RPMI7951 (cell line): ENCODE measurements around the gene SSC5D. TPM values are rescaled to one million over a fixed set of nuclear protein-coding genes. Genes with fewer than 3 reads are reported as not detected.

Source experiments
- DNase-seq: peaks from one replicate; pipeline ENCODE4 v3.0.0-alpha.2; 2012; ENCODE audit warnings: low read depth
- total RNA-seq: library from RNA; depleted of rRNA; stranded (reverse); fragments of >200 nt; shearing (Covaris generic); gene quantifications from 2 replicates; pipeline ENCODE4 v1.2.3, GENCODE V29; 2014

The SSC5D gene
- total RNA-seq, 1 experiment from 2014 or later: 3.2 TPM

- no peak for DNase-seq
Measured at GRCh38 chr19:55454787-55455243, 33.4 kb upstream of the SSC5D start.

- DNase-seq: no peak
Measured at GRCh38 chr19:55455576-55456235, 32.5 kb upstream of the SSC5D start.

GRCh38 chr19:55456347-55456746 lies 31.9 kb upstream of the SSC5D start:
- DNase-seq: no peak

GRCh38 chr19:55457683-55458457 lies 30.4 kb upstream of the SSC5D start:
- DNase-seq: no peak

GRCh38 chr19:55459551-55459949 lies 28.7 kb upstream of the SSC5D start:
- no peak for DNase-seq

DNA sequence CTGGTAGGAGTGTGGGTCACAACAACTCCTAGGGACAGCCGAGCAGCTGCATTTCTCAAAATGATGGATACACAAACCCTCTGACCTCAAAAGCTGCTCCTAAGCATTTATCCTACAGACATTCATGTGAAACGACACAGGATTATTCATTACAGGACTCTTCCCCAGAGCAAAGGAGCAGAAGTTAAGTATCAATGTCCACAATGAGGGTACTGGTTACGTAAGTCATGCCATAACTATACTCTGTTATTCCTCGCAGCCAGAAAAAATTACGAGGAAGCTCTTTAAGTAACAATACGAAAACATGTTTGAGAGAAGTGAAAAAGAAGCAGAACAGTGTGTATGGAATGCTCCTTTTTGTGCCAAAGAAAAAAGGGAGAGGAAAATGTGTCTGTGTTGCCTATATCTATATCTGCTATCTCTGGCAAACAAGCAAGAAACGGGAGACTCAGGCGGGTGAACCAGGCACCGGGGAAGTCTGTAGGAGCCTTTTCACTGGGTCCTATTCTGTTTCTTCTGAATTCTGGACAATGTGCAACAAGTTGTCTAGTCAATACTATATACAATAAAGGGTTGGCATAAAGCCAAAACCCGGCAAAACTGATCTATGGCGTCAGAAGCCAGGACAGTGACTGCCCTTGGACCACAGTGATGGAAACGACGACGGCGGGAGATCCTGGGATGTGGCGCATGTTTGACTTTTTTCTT lies 28.1 kb upstream of the SSC5D start:
- no peak for DNase-seq

GRCh38 chr19:55460670-55461258 lies 27.5 kb upstream of the SSC5D start:
- DNase-seq: peak; percentile 78

DNA sequence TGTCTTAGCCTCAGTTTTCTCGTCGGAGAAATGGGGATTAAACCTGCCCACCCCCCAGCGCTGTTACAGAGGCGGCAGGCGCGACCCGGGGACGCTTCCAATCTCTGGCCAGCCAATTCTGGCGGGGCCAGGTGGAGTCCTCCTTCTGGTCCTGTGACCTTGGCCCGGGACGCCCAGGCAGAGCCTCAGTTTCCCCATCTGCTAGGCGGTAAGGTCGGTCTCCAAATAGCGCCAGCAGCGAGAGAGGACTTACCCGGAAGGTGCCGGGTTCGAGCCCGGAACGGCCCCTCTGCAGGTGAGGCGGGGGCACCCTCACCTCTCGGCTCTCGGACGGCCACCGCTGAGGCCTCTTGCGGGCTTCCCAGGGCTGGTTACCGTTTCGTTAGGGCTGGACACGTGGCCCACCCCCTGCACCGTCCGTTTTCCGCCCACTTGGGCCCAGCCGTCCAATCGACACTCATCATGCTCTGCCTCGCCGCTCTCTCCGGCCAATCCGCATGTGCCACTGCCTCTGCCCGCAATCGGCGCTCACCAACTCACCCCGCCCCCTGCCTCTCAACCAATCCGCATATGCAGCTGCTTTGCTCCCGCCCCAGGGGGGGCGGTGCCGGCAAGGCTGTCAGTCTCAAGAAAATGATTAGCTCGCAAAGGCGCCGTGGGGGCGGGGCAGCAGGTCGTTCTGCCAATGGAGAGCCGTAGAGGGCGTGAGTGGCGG lies 26.8 kb upstream of the SSC5D start, which contains the start of gene ISOC2:
TSS of gene ISOC2 (minus strand) at position 384 of the 715 bp plus-strand sequence. CDS start 5,156 bp downstream, outside the sequence.
- peak; percentile 100 for DNase-seq

DNA sequence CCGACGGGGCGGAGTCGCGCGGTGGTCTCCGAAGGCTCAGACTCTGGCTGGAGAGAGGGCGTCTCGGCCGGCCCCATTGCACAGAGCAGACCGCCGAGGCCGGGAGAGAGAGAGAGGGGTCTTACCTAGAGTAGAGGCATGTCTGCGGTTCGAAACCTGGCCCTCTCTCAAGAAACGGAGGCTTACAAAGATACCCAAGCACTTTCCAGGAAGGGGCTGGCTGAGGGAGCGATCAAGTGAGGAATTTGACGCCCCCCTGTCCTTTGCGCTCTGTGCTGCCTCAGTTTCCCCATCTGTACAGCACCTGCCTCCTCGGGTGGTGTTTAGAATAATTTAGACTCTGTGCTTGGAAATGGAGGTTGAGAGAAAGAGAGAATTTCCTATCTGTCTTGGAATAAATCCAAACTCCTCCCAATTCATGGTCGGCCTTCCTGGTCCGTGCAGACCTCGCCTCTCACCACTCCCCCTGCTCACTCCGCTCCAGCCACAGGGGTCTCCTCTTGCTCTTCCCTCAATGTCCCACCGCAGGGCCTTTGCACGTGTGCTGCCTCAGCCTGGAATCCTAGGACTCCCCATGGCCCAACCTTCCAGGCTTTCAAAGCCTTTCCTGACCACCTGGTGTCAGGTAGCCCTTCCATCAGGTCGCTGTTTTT lies 26.1 kb upstream of the SSC5D start:
- DNase-seq: peak; percentile 53

DNA sequence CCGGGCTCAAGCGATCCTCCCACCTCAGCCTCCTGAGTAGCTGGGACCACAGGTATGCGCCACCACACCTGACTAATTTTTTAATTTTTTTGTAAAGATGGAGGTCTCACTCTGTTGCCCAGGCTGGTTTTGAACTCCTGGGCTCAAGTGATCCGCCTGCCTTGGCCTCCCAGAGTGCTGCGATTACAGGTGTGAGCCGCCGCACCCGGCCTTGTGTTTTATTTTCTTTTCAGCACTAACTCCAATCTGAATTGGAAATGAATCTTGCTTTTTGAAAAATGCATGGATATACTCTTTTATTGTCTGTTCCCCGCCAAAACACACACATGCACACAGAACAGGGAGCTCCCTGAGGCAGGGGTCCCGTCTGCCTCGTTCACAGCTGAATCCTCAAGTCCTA lies 25.5 kb upstream of the SSC5D start:
- DNase-seq: no peak

DNA sequence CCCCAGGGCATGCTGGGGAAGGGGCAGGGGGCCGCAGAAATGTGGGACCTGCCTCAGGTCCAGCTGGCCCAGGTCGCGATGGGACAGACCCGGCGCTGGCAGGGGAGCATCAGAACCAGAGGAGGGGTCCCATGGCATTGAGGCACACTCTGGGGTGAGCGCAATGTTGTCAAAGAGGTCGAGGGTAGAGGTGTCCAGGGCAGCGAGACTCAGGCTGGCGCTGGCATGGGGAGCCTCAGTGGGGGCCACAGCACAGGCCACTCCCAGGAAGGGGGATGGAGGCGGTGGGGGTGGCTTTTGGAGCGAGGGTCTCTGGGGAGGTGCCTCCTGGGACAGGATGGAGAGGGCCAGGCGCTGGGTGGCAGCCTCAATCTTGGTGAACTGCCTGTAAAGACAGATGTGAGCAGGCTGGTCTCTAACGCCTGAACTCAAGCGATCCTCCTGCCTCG lies 24.6 kb upstream of the SSC5D start:
- DNase-seq: no peak

- DNase-seq: no peak
Measured at GRCh38 chr19:55464039-55464661, 24.1 kb upstream of the SSC5D start.

DNA sequence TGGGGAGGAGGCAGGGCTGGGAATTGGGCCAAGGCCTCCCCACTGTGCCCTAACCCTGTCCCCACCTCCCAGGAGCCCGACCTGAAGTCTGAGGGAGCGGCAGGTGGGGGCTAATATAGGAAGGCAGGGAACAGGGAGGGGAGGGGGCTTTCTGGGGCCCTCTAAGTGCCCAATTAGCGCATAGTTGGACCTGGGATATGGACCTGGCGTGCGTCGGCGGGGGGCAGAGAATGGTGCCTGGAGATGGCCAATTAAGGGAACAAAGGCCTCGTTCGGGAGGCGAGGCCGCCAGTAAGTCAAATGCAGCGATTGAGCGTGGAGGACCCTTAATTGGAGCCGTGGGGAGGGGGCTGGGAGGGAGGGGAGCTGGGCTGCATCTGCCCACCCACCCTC lies 23.6 kb upstream of the SSC5D start, which contains the start of gene C19orf85:
TSS of gene C19orf85 (minus strand) at position 90 of the 393 bp plus-strand sequence. CDS start 197 bp downstream, outside the sequence.
- DNase-seq: no peak

DNA sequence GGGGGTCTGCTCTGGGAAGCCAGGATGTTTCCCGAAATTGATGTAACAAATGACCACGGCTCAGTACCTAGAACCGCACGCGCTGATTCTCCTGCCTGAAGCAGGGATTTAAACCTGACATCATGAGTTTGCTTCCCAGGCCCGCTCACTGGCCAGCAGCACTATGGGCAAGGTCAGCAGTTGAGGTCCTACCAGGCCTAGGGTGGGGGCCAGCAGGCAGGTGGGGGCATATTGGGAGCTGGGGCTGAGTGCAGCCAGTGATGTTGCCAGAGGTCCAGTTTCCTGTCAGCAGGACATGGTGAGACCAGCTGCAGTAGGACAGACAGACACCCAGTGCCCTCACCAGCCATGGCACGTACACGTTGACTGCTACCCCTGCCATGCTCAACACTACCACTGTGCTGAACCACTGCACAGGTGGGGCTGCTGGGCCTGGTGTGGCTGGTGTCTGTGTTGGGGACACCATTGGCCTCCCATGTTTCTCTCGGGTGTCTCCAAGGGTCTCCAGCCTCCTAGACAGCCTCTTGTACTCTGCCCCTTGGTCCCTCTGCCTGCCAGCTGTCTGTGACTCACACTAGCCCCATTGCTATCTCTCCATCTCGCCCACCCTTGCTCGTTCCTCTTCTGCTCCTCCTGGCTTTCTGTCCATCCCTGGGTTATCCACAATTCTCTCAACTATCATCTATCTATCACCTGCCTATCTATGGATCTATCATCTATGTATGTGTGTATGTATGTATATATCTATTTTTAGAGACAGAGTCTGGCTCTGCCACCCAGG lies 22.6 kb upstream of the SSC5D start:
- DNase-seq: no peak

DNA sequence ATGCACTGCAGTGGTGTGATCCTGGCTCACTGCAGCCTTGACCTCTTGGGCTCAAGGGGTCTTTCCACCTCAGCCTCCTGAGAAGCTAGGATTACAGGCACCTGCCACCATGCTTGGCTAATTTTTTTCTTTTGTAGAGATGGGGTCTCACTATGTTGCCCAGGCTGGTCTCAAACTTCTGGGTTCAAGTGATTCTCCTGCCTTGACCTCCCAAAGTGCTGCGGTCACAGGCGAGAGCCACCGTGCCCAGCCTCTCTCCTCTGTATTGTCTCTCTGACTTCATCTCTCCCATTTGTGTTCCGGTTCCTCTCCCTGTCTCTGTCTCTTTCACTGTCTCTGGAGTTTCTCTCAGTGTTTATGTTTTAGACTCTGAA lies 22.0 kb upstream of the SSC5D start:
- DNase-seq: no peak

- DNase-seq: peak; percentile 68
Measured at GRCh38 chr19:55467236-55468053, 20.8 kb upstream of the SSC5D start.

DNA sequence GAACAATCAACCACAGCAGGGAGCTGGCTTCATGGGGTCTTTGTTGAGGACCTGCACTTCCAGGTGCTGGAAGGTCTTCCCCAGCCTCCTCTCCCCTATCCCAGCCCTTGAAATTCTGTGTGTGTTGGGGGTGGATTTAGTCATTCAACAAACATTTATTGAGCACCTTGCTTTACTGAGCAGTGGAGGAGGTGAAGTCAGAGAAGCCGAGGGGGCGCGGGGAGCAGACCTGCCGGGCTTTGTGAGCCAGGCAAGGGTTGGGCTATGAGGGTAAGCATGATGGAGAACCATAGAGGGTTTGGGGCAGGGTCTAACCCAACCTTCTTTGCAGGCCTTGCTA lies 20.2 kb upstream of the SSC5D start:
- DNase-seq: no peak

DNA sequence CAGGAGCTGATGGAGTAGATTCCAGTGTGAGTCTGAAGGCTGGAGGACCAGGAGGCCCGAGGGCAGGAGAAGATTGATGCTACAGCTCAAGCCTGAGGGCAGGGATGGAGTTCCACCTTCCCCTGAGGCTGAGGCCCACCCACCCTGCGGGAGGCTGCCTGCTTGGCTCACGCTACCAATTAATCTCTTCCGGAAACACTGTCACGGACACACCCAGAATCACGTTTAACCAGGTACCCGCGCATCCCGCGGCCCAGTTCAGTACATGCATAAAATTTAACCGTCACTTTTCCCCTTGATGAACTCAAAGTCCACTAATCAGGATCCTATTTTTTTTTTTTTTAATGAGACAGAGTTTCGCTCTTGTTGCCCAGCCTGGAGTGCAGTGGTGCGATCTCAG lies 17.0 kb upstream of the SSC5D start:
- no peak for DNase-seq

GRCh38 chr19:55472463-55472862 lies 15.8 kb upstream of the SSC5D start:
- peak; percentile 72 for DNase-seq
